ENCODE results near the gene MSI1. TPM values are rescaled to one million over a fixed set of nuclear protein-coding genes. Genes with fewer than 3 reads are reported as not detected.
A peak's percentile ranks its signal among the peaks of the same experiment; 100 is the strongest.

Gene MSI1
- polyA plus RNA-seq (2012; ENCODE audit: insufficient read depth, insufficient read length), result not detected

DNA sequence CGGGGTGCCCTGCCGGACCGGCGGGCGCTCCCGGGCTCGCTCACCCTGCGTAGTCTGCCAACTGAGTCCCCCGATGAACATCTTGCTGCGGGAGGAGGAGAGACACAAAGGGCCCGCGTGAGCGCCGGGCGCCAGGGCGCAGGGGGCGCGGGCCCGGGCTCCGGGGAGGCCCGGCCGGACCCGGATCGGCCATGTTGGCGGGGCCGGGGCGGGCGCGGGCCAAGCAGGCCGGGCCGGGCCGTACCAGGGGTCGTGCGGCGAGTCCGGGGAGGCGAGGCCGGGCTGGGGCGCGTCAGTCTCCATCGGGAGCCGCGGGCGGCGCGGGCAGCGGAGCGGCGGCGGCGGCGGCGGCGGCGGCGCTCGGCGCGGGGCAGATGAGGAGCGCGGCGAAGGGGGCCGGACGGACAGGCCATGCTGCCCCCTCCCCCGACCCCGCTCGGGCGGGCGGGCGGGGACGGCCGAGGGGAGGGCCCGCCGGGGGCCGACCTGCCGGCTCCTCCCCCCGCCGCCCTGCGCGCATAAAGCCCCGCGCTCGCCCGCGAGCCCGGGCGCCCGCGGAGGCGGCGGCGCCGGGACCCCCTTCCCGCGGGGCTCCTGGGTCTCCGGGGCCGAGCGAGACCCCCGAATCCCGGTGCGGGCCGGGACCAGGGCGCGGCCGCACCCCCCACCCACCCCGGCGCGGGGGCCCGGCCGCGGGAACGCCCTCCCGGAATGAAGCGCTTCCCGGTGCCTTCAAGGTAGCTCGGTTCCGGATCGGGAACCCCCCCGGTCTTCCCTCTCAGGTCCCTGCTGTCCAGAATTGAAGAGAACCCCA lies at the start of gene MSI1:
Gene MSI1, minus strand, starts transcription at position 376 of the 814 bp plus-strand sequence. Its CDS starts 73 bp downstream, at position 303.
- no peak for DNase-seq (ENCODE audit: low read depth, low spot score)

DNA sequence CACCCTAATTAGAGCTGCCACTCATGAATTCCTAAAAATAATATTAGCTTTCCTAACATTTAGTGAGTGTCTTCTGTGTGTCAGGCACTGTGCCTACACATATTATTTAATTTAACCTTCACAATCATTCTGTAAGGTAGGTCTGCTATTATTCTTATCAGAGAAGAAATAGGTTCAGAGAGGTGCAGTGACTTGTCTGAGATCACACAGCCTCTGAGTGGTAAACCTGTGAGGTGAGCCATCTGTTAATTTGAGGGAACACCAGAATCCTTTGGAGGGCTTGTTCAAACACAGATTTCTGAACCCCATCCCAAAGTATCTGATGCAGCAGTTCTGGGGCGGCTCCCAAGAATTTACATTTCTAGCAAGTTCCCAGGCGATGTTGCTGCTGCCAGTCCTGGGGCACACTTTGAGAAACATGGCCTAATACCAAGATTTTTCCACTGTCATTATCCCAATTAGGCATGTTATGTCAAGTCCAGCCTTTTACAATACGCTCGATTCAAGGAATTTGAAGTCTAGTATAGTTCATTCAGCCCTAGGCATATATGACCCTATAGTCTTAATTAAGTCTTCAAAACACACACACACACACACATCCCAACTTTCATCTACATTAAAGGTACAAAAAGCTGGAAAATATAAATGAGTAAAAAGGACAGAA lies 49.1 kb upstream of the MSI1 start:
- no peak for DNase-seq (ENCODE audit: low read depth, low spot score)
- H3K4me3 ChIP-seq (ENCODE audit: low read length), result no peak overlapping the region

More for the DNA sequence above, at the start of gene MSI1:
- H3K4me3 ChIP-seq (ENCODE audit: low read length), result no peak within 1 kb of the TSS

DNA sequence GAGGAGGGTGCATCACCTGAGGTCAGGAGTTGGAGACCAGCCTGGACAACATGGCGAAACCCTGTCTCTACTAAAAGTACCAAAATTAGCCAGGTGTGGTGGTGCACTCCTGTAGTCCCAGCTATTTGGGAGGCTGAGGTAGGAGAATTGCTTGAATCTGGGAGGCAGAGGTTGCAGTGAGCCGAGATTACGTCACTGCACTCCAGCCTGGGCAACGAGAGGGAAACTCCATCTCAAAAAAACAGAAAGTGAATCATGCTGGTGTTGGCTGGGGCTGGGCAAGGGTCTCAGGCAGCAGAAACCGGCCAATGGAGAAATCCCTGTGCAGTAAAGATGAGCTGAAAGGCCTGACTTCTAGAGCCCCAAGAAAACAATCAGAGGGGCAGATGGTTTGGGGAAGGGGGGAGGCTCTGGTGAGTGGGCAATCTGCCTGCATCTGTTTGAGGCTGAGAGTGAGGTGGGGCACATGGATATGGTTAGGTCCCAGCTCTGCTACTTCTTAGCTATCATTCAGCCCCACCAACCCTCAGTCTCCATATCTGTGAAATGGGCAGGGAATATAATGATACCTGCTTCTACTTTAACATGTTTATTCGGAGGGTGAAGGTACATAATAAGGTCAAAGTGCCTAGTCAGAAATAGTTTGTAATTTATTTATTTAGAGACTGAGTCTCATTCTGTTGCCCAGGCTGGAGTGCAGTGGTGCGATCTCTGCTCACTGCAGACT lies 47.7 kb upstream of the MSI1 start:
- H3K4me3 ChIP-seq (ENCODE audit: low read length), result no peak overlapping the region
- DNase-seq (ENCODE audit: low read depth, low spot score), result no peak

DNA sequence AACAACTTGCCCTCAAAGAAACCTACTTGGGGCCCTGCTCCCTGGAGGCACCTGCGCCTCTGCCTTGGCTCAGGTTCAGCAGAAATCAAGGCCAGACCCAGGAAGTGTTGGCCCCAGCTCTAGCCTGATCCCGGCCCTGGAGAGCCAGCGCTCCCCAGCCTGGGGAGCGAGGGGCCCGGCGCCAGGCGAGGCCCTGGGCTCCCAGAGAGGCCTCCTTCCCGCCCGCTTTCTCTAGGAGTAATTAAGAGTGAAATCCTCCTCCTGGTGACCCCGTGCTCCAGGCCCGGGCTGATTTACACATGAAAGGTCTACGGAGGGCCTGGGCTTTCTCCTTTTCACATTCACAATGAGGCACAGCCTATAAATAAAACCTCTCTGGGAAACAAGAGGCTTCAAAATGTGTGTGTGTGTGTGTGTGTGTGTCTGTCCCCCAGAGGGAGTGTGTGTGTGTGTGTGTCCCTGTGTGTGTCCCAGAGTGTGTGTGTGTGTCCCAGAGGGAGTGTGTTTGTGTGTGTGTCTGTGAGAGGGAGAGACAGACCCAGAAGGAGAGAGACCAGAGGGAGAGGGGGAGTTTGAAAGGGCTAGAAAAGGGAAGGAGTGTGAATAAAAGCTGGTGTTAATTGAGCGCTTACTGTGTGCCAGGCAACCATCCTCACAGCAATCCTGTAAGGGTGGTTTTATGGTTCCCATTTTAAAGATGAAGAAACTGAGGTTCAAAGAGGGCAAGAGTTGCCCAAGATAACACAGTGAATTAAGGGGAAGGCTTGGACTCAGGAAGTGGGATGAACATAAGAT lies 45.1 kb upstream of the MSI1 start:
- no peak overlapping the region for H3K4me3 ChIP-seq (ENCODE audit: low read length)
- DNase-seq (ENCODE audit: low read depth, low spot score), result no peak

DNA sequence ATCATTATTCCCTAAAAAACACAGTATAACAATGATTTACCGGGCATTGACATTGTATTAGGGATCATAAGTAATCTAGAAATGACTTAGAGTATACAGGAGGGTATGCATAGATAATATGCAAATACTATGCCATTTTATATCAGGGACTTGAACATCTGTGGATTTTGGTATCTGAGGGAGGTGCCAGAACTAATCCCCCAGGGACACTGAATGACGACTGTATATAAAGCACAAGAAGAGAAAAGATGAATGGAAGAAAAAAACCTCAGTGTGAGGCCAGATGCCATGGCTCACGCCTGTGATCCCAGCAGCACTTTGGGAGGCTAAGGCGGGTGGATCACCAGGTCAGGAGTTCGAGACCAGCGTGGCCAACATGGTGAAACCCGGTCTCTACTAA lies 43.5 kb upstream of the MSI1 start:
- no peak overlapping the region for H3K4me3 ChIP-seq (ENCODE audit: low read length)
- DNase-seq (ENCODE audit: low read depth, low spot score), result no peak

DNA sequence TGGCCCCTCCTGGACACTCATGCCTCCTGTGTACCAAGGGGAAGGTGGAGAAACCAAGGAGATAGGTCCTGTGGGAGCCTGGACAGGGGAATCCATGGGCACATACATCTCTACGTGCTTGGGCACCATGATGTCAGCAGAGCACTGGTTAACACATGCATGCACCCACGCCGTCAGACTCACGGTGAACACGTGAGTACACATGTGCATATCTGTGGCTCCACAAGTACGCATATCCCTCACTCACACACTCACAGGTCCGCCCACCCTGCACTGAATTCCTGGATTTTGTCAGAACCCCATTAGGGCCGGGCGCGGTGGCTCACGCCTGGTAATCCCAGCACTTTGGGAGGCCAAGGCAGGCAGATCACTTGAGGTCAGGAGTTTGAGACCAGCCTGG lies 39.8 kb upstream of the MSI1 start:
- H3K4me3 ChIP-seq (ENCODE audit: low read length), result no peak overlapping the region
- no peak for DNase-seq (ENCODE audit: low read depth, low spot score)

DNA sequence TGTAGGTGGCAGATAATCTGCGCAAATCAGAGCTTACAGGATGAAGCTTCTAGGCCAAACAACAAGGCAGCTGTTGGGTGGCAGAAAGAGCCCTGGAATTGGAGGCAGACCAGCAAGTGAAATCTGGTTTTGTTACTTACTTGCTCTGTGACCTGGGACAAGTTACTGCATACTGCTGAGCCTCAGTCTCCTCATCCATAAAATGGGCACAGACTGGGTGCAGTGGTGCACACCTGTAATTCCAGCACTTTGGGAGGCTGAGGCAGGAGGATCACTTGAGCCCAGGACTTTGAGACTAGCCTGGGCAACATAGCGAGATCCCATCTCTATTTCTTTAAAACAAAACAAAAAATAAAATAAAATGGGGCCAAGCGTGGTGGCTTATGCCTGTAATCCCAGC lies 37.6 kb upstream of the MSI1 start:
- no peak overlapping the region for H3K4me3 ChIP-seq (ENCODE audit: low read length)
- DNase-seq (ENCODE audit: low read depth, low spot score), result no peak

DNA sequence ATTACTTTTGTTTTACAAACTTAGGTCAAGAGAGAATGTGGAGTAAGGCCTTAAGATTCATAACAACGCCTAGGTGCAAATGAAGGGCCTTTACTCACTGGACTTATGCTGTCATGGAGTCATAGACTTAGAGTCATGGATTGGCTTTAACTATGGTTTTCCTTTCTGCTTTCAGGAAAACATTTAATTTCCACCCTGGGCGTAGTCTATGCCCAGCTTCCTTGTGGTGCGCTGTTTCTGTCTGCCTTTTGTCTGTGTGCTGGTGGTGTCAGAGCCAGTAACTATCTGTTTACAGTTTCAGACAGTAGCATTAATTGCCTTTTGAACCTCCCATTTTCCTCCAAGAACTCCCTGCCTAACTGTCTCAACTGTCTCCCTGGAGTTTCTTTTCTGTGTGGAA lies 37.1 kb upstream of the MSI1 start:
- no peak overlapping the region for H3K4me3 ChIP-seq (ENCODE audit: low read length)
- no peak for DNase-seq (ENCODE audit: low read depth, low spot score)

DNA sequence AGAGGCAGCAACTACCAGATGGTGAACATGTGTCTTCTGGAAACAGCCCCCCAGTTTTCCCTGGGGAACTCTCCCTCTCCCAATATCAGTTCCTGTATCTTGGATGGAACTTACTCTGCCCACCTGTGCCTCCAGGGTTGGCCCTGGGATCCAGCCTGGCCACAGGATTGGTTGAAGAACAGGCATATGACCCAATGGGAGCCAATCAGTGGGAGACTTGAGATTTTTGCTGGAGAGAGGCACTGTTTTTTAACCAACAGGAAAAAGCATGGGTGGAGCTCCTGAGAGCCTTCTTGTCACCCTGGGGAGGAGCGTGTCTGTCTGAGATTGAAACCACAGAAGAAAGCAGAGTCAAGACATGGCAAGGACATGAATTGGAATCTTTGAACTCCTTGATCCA lies 35.3 kb upstream of the MSI1 start:
- peak; percentile 18 for DNase-seq (ENCODE audit: low read depth, low spot score)
- no peak overlapping the region for H3K4me3 ChIP-seq (ENCODE audit: low read length)

DNA sequence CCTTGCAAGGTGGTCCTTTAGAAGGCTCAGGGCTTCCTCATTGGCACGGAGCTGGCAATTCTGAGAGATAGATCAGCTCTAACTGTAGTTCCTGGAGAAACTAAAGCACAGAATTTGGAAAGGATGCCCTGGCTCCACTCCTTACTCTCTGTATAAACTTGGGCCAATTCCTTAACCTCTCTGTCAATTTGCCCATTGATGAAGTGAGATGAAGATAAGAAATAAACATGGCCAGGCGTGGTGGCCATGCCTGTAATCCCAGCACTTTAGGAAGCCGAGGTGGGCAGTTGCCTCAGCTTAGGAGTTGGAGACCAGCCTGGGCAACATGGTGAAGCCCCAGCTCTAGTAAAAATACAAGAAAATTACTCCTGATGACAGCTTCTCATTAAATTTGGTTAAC lies 34.9 kb upstream of the MSI1 start:
- DNase-seq (ENCODE audit: low read depth, low spot score), result no peak
- H3K4me3 ChIP-seq (ENCODE audit: low read length), result no peak overlapping the region

DNA sequence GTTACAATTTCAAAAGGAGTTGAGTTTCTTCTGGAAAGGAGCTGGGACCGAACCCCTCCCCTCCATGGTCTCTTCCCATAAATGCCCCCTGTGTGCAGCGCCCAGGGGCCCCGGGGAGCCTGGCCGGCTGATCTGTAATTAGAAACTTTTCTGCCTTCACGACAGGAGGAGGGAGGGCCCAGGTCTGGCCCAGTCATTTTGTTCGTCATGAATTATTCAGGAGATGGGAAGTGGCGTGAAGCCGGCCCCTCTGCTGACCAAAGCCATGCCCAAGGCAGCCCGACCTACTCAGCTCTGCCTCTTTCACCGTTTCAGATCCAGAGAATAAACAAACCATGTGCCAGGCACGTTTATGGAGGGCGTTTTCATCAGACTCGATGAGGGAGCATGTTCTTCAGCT lies 33.3 kb upstream of the MSI1 start:
- DNase-seq (ENCODE audit: low read depth, low spot score), result no peak
- H3K4me3 ChIP-seq (ENCODE audit: low read length), result no peak overlapping the region

DNA sequence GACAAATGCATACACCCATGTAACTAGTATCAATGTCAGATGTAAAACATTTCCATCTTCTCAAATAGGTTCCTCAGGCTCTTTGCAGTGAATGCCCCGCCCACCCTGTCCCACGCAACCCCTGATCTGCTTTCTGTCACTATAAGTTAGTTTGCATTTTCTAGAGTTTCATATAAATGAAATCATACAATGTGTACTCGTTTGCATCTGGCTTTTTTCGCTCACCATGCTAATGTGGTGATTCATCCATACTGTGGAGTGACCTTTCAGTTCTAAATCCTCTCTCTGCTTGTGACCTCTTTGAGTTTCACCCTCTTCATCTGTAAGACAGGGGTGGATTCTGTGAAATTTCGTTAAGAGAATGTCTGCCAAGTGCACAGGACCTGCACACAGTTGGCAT lies 30.6 kb upstream of the MSI1 start:
- H3K4me3 ChIP-seq (ENCODE audit: low read length), result no peak overlapping the region
- no peak for DNase-seq (ENCODE audit: low read depth, low spot score)

DNA sequence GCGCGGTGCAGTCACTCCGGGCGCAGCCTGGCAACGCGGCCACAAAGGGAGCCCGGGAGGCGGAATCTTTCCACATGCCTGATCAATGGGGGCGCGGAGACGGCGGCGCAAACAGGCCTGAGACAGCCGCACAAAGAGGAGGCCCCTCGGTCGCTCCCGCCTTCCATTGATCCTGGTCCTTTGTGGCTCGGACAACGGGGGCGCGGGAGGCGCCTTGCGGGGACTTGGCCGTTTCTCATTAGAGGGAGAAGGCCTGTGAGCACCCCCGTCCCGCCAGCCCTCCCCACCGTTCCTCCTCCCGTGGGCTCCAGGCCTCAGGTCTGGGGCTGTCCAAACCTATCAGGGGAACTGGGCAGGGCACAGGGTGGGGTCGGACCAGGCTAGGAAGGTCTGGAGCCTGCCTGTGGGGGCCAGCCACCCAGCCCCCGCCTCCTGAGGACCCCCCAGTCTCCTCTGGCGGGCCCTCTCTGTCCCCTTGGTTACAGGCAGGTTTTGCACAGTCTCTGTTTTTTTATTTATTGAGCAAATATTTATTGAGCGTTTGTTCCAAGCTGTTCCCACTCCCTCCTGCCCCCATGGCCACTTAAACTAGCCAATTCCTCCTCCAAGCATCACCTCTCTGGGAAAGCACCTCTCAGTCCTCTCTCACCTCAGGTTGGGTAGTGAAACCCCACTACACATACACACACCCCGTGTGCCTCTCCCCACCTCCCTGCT lies 29.0 kb upstream of the MSI1 start:
- H3K4me3 ChIP-seq (ENCODE audit: low read length), result no peak overlapping the region
- no peak for DNase-seq (ENCODE audit: low read depth, low spot score)

DNA sequence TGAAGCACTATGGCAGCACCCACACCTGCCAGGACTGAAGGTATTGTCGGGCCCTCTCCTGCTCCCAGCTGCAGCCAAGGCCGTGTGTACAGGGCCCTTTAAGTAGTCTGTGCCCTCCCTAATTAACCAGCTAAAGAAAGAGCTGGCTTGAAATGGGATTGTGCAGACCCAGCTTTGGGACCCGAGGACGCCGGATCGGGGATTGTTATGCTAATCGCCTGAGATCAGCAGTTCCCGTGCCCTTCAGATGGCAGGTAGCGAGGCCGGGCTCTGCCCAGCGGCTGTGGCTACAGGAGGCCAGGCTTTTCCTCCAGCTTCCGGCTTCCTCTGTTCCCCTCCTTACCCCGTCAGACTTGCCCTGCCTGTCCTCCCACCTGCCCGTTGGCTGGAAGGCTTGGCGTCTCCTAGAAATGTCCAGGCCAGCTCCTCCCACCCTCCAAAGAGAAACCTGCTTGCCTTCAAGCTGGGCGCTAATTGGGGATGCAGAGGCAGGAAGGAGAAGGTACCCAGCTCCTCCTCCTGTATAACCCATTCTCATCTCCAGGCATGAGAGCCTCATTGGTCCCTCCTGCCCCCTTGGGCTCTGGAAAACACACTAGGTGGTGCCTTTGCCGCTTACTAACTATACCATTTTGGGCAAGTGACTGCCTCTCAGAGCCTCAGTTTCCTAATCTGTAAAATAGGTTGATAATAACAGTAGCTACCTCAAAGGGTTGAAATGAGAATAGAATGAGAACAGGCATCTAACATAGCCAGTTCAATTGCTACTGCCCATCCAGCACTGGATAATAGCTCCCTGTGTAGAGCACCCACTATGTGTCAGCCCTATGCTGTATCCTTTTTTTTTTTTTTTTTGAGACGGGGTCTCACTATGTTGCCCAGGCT lies 25.8 kb upstream of the MSI1 start:
- H3K4me3 ChIP-seq (ENCODE audit: low read length), result no peak overlapping the region
- no peak for DNase-seq (ENCODE audit: low read depth, low spot score)

DNA sequence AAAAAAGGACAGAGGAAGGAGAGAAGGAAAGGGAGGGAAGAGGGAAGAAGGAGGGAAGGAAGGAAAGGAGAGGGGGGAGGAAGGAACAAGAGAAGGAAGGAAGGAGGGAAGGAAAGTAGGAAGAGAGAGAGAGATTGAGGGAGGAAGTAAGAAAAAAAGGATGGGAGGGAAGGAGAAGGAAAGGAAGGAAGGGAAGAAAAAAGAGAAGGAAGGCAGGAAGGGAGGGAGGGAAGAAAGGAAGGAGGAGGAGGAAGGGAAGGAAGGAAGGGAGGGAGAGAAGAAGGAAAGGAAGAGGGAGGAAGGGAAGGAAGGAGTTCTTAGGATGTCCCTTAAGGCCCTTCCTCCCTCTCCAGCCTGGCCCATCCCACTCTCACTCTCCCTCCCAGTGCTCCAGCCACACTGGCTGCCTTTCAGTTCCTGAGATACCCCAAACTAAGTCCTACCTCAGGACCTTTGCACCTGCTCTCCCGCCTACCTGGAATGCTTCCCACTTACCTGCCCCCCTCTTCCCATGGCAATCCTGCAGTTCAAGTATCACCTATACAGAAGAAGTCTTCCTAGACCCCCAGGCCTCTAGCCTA lies 21.7 kb upstream of the MSI1 start:
- H3K4me3 ChIP-seq (ENCODE audit: low read length), result no peak overlapping the region
- no peak for DNase-seq (ENCODE audit: low read depth, low spot score)

DNA sequence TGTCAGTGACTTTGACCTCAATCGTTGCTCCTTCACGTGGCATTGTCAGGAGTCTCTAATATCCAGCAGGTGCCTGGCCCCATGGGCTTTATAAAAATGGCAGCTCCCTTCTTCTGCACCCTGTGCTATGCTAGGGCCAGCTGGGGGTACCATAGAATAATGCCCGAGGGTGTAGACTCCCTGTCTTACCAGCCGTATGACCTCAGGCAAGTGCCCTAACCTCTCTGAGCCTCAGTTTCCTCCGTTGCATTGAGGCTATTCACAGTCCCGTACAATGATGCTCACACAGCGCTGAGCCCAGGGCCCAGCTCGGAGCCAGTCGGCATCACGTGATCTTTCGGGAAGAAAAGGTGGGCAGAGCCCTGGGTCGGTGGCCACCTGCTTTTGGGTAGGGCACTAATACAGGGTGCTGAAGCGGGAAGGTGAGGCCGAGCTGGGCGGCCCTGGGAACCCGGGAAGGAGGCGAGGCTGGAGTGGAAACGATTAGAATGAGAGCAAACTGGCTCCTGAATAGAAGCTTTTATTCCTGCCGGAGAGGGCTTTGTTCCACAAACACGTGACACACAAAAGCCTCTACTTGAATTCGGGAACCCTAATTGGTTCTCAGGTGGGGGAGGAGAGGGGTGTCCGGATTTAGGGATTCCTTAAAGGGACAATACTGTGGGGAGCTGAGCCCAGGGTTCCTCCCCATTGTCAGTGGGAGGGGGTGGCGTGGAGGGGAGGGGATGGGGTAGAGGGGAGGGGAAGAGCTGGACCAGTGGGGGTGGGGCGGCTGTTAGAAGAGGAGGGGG lies 19.9 kb upstream of the MSI1 start:
- DNase-seq (ENCODE audit: low read depth, low spot score), result no peak
- H3K4me3 ChIP-seq (ENCODE audit: low read length), result no peak overlapping the region
